HG03558 (cell line): Measurements from ENCODE around the gene JHY.
"Not testable (repeated sequence)": the region's sequence is repeated elsewhere in the genome, so short reads cannot be mapped to it uniquely, and the experiment has no call there.

ENCODE experiments used
- ATAC-seq: cut with Tn5 transposase; IDR thresholded peaks from one replicate; pipeline ENCODE4 v1.9.1; 2021; ENCODE audit warnings: moderate number of reproducible peaks; ENCODE audit not compliant: unreplicated experiment; ENCODE audit errors: extremely low read depth

The JHY gene

GRCh38 chr11:122882189-122882856, at the start of gene JHY:
JHY (plus strand) TSS chr11:122882759; CDS start chr11:122885850, 3,091 bp downstream.
- ATAC-seq, result no peak

GRCh38 chr11:122833846-122834464, 48.6 kb upstream of the JHY start:
- no peak for ATAC-seq

- ATAC-seq, result no peak
These were observed 45.6 kb upstream of the JHY start for GRCh38 chr11:122836916-122837315.

GRCh38 chr11:122837528-122838346, 44.8 kb upstream of the JHY start:
- no peak for ATAC-seq

- peak; percentile 49 for ATAC-seq
These were observed 39.0 kb upstream of the JHY start for GRCh38 chr11:122843281-122844141.

GRCh38 chr11:122847466-122847865, 35.1 kb upstream of the JHY start:
- no peak for ATAC-seq

- ATAC-seq, result no peak
These were observed 34.4 kb upstream of the JHY start for GRCh38 chr11:122848186-122848585.

- ATAC-seq, result no peak
These were observed 32.4 kb upstream of the JHY start for GRCh38 chr11:122850076-122850631.

- ATAC-seq, result no peak
These were observed 31.1 kb upstream of the JHY start for GRCh38 chr11:122851366-122851966.

GRCh38 chr11:122852074-122852795, 30.3 kb upstream of the JHY start:
- no peak for ATAC-seq

- ATAC-seq, result no peak
These were observed 29.8 kb upstream of the JHY start for GRCh38 chr11:122852796-122853160.

GRCh38 chr11:122853261-122853660, 29.3 kb upstream of the JHY start:
- ATAC-seq, result no peak

GRCh38 chr11:122853971-122854446, 28.6 kb upstream of the JHY start:
- no peak for ATAC-seq

- ATAC-seq, result no peak
These were observed 20.9 kb upstream of the JHY start for GRCh38 chr11:122861631-122862030.

- no peak for ATAC-seq
These were observed 20.5 kb upstream of the JHY start for GRCh38 chr11:122862091-122862490.

GRCh38 chr11:122863154-122863553, 19.4 kb upstream of the JHY start:
- ATAC-seq, result not testable (repeated sequence)

- no peak for ATAC-seq
These were observed 18.7 kb upstream of the JHY start for GRCh38 chr11:122863704-122864326.

GRCh38 chr11:122864386-122865115, 18.0 kb upstream of the JHY start:
- ATAC-seq, result no peak
